Neural cell (in vitro differentiated cells): ENCODE results near the gene PAQR5.

Source experiments
- EZH2 ChIP-seq: fragments of 200-600, 300-800 bp; shearing (Covaris generic), sonication (generic); IDR thresholded peaks from 2 replicates; pipeline ENCODE4 v1.6.1; 2014; ENCODE audit warnings: antibody characterized with exemption, low read length, borderline replicate concordance, mild to moderate bottlenecking; ENCODE audit not compliant: insufficient read depth, poor library complexity, severe bottlenecking
- TF ChIP-seq, protein P1 (sequence below): fragments of 450-650 bp; IDR thresholded peaks from 2 replicates; pipeline ENCODE4 v1.5.1; 2014; ENCODE audit warnings: antibody characterized with exemption, mild to moderate bottlenecking, moderate library complexity; ENCODE audit not compliant: poor library complexity, severe bottlenecking
- TF ChIP-seq, protein P2 (sequence below): IDR thresholded peaks from 2 replicates; pipeline ENCODE4 v1.6.1; 2012; ENCODE audit warnings: borderline replicate concordance

GRCh38 chr15:69328739-69329138, 30.0 kb downstream of the PAQR5 start:
- TF ChIP-seq EZH2 = no peak
- TF ChIP-seq, protein P1, sequence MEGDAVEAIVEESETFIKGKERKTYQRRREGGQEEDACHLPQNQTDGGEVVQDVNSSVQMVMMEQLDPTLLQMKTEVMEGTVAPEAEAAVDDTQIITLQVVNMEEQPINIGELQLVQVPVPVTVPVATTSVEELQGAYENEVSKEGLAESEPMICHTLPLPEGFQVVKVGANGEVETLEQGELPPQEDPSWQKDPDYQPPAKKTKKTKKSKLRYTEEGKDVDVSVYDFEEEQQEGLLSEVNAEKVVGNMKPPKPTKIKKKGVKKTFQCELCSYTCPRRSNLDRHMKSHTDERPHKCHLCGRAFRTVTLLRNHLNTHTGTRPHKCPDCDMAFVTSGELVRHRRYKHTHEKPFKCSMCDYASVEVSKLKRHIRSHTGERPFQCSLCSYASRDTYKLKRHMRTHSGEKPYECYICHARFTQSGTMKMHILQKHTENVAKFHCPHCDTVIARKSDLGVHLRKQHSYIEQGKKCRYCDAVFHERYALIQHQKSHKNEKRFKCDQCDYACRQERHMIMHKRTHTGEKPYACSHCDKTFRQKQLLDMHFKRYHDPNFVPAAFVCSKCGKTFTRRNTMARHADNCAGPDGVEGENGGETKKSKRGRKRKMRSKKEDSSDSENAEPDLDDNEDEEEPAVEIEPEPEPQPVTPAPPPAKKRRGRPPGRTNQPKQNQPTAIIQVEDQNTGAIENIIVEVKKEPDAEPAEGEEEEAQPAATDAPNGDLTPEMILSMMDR = no peak
- TF ChIP-seq, protein P2, sequence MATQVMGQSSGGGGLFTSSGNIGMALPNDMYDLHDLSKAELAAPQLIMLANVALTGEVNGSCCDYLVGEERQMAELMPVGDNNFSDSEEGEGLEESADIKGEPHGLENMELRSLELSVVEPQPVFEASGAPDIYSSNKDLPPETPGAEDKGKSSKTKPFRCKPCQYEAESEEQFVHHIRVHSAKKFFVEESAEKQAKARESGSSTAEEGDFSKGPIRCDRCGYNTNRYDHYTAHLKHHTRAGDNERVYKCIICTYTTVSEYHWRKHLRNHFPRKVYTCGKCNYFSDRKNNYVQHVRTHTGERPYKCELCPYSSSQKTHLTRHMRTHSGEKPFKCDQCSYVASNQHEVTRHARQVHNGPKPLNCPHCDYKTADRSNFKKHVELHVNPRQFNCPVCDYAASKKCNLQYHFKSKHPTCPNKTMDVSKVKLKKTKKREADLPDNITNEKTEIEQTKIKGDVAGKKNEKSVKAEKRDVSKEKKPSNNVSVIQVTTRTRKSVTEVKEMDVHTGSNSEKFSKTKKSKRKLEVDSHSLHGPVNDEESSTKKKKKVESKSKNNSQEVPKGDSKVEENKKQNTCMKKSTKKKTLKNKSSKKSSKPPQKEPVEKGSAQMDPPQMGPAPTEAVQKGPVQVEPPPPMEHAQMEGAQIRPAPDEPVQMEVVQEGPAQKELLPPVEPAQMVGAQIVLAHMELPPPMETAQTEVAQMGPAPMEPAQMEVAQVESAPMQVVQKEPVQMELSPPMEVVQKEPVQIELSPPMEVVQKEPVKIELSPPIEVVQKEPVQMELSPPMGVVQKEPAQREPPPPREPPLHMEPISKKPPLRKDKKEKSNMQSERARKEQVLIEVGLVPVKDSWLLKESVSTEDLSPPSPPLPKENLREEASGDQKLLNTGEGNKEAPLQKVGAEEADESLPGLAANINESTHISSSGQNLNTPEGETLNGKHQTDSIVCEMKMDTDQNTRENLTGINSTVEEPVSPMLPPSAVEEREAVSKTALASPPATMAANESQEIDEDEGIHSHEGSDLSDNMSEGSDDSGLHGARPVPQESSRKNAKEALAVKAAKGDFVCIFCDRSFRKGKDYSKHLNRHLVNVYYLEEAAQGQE = no peak
